ENCODE measurements around the gene PRR23B.

DNA sequence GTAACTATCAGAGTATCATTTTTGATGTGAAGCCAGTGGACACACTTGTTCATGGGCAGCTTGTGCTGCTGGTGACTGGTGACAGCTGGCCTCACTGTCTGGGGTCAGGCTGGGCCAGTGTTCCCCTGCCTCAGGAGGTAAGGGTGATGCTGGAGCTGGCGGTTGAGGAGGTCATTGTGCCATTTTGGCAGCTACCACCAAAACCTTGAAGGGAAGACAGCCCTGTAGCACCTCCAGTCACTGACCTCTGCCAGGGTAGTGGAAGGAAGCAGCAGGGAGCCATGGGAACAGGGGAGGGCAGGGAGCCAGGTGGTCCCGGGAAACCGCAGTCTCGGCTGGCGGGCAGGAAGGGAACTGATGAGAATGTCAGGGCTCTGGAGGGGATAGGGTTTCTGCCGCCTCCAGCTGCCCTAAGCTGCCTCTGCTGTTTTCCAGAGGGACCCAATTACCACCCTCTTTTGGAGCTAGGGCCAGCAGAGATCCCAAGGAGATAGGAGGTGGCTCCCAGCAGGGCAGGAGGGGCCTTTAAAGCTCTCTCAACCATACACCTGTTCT, 48.9 kb downstream of the PRR23B start:
- no peak for TF ChIP-seq CTCF (IDR thresholded peaks at IDR 0.05)
- TF ChIP-seq POLR2A (IDR thresholded peaks at IDR 0.05) = no peak

Measured in thyroid gland (tissue), 4 donors.